HG03135 (cell line): ENCODE data around the gene ZNF431.
"Not testable (repeated sequence)": the region's sequence is repeated elsewhere in the genome, so short reads cannot be mapped to it uniquely, and the experiment has no call there.

ENCODE experiments used
- ATAC-seq: cut with Tn5 transposase; IDR thresholded peaks from one replicate; pipeline ENCODE4 v1.9.1; 2021; ENCODE audit warnings: mild to moderate bottlenecking, moderate library complexity; ENCODE audit not compliant: unreplicated experiment

The ZNF431 gene

GRCh38 chr19:21141787-21142464 is at the start of gene ZNF431:
TSS of gene ZNF431 (plus strand) at chr19:21142040. CDS start at chr19:21142184, 144 bp downstream.
- peak; percentile 99 for ATAC-seq

GRCh38 chr19:21092109-21092508 is 49.7 kb upstream of the ZNF431 start:
- no peak for ATAC-seq

- ATAC-seq = no peak
These were observed 47.4 kb upstream of the ZNF431 start for GRCh38 chr19:21094347-21095025.

DNA sequence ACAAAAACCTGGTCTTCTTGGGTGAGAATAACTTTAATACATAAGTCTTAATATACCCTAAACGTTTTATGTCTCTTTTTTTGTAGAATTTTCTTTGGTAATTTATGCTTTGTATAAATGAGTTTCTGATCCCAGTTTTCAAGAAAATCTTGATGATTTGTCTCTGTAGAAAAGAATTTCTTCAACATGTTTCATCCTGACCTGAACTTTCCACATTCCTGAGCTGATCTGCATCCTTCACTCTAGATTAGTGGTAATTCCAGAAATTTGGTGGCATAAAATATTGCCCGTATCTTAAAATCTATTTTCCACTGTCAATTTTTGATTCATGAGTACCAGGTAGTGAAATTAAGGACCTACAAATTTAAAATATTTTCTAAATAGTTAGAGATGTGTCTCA is 43.5 kb upstream of the ZNF431 start:
- ATAC-seq = no peak

DNA sequence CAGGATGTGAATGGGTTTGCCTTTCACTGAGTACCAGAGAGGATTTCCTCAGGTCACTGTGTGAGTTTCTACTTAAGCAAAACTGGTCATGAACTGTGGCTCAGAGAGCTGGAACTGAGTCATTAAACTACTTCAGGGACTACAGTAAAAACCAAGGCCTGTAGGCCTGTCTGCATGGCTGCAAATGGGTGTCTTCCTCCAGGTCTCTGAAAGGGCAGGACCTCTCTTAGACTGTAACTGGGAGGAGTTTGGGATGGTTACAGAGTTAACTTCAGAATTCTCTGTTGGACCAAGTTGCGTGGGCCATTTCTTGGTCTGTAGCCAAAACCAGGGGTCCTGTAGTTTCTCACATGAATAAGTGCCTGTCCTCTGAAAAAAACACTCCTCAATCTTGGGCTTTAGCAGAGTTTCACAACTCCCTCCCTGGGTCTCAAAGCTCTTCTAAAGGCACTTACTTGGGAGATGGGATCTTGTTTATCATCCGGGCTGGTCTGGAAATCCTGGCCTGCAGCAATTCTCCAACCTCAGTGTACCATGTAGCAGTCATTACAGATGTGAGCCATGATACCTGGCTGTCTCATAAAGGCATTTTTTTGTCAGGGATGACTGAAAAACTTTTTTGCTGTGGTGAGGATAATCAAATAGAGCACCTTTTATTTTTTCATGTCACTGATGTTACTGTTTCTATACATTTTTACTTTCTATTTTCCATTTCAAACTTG is 40.2 kb upstream of the ZNF431 start:
- ATAC-seq = no peak

- ATAC-seq = no peak
These were observed 32.7 kb upstream of the ZNF431 start for GRCh38 chr19:21109116-21109515.

- no peak for ATAC-seq
These were observed 31.7 kb upstream of the ZNF431 start for GRCh38 chr19:21110183-21110582.

DNA sequence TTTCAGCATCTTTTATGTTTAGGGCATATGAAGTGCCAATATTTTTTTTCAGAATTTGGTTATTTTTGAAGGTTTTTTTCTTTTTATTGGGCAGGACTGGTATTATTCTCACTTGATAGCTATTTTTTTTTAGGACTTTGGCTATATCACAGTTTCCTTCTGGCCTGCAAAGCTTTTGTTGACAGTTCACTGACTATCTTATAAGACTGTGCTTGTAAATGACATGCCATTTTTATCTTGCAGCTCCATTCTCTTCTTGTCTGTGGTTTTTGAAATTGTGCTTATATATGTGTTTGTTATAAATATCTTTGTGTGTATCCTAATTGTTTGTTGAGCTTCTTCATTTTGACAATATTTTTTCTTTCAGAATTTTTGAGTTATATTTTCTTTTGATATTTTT is 26.4 kb upstream of the ZNF431 start:
- no peak for ATAC-seq

GRCh38 chr19:21117041-21117907 is 24.6 kb upstream of the ZNF431 start:
- no peak for ATAC-seq

- ATAC-seq = no peak
These were observed 15.8 kb upstream of the ZNF431 start for GRCh38 chr19:21126078-21126477.

- no peak for ATAC-seq
These were observed 14.8 kb upstream of the ZNF431 start for GRCh38 chr19:21127001-21127400.

- ATAC-seq = no peak
These were observed 13.9 kb upstream of the ZNF431 start for GRCh38 chr19:21127898-21128297.

DNA sequence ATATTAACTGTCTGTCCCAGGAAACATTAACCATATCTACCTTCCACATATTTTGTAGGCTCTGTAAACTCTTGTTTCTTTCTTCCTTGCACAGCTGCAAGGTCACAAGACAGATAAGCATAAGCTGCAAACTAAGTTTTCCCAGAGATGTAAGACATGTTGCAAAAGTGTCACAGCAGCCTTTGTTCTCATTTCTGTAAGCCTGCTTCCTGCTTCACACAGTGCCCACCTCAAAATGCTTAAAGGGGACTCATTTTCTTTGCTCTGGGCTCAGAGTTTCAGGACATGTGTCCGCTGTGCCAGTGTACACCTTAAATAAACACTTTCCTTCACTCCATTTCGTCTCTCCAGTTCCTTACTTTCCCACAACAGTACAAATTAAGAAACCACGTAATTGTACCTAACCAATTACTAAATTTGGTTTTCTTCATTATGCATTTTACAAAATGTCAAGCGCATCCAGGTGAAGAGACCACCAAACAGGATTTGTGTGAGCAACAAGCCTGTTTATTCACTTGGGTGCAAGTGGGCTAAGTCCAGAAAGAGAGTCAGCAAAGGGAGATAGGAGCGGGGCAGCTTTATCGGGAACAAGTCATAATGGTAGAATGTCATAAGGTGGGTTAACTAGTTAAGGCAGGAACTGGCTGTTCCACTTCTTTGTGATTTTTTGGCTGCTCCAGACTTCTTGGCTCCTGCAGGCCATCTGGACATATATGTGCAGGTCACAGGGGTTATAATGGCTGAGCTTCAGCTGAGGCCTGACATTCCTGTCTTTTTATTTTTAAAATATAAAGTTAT is 12.7 kb upstream of the ZNF431 start:
- ATAC-seq = no peak

- ATAC-seq = no peak
These were observed 11.6 kb upstream of the ZNF431 start for GRCh38 chr19:21130097-21130775.

DNA sequence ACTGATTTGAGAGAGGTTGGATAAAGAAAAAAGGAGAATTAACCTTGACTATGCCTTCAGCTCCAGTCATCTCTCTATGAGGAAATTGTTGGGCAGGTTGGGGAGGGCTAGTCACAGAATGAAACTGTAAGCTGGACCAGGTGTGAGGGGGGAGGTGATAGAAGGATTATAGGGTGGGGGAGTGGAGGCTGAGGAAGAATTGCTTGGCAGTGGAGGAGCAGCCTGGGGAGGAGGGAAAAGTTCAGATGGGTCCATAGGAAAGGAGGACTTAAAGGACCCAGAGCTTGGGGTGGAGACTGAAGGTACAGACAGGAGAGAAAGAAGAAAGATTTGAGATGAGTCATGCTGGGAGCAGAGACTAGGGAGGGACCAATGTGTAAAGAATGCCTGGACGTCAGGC is 8.2 kb upstream of the ZNF431 start:
- ATAC-seq = no peak

DNA sequence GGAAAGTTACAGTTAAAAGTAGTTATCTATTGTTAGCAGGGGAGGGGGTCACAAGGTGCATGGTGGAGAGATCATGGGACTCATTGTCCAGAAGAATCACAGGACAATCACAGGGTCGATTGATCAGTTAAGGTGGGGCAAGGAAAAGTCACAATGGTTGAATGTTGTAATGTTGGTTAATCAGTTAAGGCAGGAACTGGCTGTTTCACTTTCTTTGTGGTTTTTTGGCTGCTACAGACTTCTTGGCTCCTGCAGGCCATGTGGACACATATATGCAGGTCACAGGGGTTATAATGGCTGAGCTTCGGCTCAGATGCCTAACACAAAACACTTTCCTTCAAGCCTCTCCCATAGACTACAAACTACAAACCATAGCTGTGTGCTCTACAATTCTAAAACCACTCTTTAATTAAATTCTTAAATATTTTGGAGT is 6.9 kb upstream of the ZNF431 start:
- ATAC-seq = no peak

DNA sequence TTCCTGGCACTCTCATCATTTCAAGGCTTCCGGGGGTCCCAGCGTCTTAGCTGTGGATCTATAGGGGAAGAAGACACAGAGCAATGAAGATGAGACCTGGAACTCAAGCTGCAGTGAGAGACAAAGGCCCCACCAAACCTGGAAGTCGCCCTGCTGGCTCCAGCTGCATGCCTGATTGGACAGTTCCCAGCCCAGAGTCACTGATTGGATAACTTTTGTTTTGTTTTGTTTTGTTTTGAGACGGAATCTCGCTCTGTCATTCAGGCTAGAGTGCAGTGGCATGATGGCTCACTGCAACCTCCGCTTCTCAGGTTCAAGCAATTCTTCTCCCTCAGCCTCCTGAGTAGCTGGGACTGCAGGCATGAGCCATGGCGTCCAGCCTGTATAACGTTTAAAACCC is 6.4 kb upstream of the ZNF431 start:
- no peak for ATAC-seq

DNA sequence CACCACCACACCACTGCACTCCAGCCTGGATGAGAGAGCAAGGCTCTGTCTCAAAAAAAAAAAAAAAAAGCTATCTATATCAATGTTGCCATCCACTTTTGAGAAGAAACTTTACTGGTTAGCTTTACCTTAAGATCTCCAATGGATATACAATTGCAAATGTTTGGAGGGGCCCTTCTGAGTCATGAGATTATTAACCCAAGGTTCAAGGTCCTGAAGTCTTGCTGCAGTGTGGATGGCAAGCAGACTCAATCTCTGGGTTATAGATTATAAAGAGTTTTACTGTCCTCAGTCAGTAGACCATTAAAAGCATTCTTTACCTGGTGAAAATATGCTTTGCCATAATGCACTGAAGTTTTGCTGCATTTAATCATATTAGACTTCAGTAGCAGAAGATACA is 3.7 kb upstream of the ZNF431 start:
- ATAC-seq = no peak

- ATAC-seq = not testable (repeated sequence)
These were observed 834 bp upstream of the ZNF431 start for GRCh38 chr19:21141006-21141405.

DNA sequence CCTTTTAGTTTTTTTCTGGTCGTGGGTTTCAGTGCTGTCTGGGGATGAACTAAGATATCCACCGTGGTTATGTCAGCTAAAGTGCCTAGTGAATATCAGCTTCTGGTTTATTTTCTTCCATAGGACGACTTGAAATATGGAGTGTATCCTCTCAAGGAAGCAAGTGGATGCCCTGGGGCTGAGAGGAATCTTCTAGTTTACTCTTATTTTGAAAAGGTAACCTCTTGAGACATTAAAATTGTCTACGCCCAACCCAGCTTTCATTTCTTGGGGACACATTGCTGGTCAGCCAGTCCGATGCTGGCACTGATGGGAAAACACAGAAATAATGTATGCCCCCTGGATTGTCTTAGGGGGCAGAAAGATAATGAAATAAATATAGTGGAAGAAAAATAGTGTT is 1.6 kb downstream of the ZNF431 start:
- ATAC-seq = no peak
